Measurements from ENCODE around the gene MACROD2. TPM values are rescaled to one million over a fixed set of nuclear protein-coding genes. Genes with fewer than 3 reads are reported as not detected.

Gene MACROD2
- polyA plus RNA-seq, 1 donor (not counting 4 experiments of a cell fraction or from before 2014, with no cell fraction given): 0.71 TPM

- no peak overlapping the region for H3K4me2 ChIP-seq (ENCODE audit: control insufficient read depth, extremely low read depth, insufficient read depth, low read depth, low read length)
- H3K27ac ChIP-seq (ENCODE audit: control insufficient read depth, insufficient read depth, low read length): no peak overlapping the region
- dilution Hi-C loops (cut with MboI; ENCODE audit: extremely low pct_ligation_motif_present, low sequenced_read_pairs): no loop called here
- H3K9me1 ChIP-seq (ENCODE audit: control insufficient read depth, extremely low read depth, insufficient read depth, low read length): no peaks in the 10 kb centered on the region
- H3K9ac ChIP-seq (ENCODE audit: control insufficient read depth, extremely low read depth, insufficient read depth, low read length): no peak overlapping the region
- no peaks in the 10 kb centered on the region for H3K27me3 ChIP-seq (ENCODE audit: control insufficient read depth, extremely low read depth, insufficient read depth, low read length)
- H3K36me3 ChIP-seq (ENCODE audit: control insufficient read depth in 2 of 2, extremely low read depth in 1 of 2, insufficient read depth in 2 of 2, low read length in 2 of 2): no peaks in the 10 kb centered on the region
- H2AFZ ChIP-seq (ENCODE audit: control insufficient read depth, low read length): no peak overlapping the region
- H3K4me3 ChIP-seq (ENCODE audit: control insufficient read depth in 2 of 3, extremely low read depth in 1 of 3, insufficient read depth in 2 of 3, low read depth in 1 of 3, low read length in 3 of 3): no peak overlapping the region
- no peaks in the 10 kb centered on the region for H3K9me3 ChIP-seq (ENCODE audit: control insufficient read depth, low read depth, low read length)
- H4K20me1 ChIP-seq (ENCODE audit: control insufficient read depth, extremely low read depth, insufficient read depth, low read length): no peaks in the 10 kb centered on the region
- H3K4me1 ChIP-seq (ENCODE audit: control insufficient read depth, extremely low read depth, insufficient read depth, low read length): no peaks in the 10 kb centered on the region
- FAIRE-seq (no peak), DNase-seq (ENCODE audit: low read depth, low spot score) (no peak)
- TF ChIP-seq EZH2 (IDR thresholded peaks at IDR 0.05; ENCODE audit: low read length) (no peak), CTCF (optimal IDR thresholded peaks at IDR 0.05 in 1 of 3, IDR thresholded peaks at IDR 0.05 in 1 of 3, conservative IDR thresholded peaks at IDR 0.05 in 1 of 3; ENCODE audit: extremely low read depth in 1 of 3, insufficient read depth in 2 of 3, low read length in 3 of 3) (no peak)
- no peaks in the 10 kb centered on the region for H3K79me2 ChIP-seq (ENCODE audit: control insufficient read depth, insufficient read depth, low read length)
These were observed 746.3 kb downstream of the MACROD2 start for GRCh38 chr20:14741616-14742015.

GRCh38 chr20:14744723-14745122 lies 749.4 kb downstream of the MACROD2 start:
- no peaks in the 10 kb centered on the region for H3K79me2 ChIP-seq (ENCODE audit: control insufficient read depth, insufficient read depth, low read length)
- FAIRE-seq: no peak
- no peak overlapping the region for H3K9ac ChIP-seq (ENCODE audit: control insufficient read depth, extremely low read depth, insufficient read depth, low read length)
- no peaks in the 10 kb centered on the region for H3K4me1 ChIP-seq (ENCODE audit: control insufficient read depth, extremely low read depth, insufficient read depth, low read length)
- DNase-seq (ENCODE audit: low read depth, low spot score): no peak
- no peak overlapping the region for H3K4me2 ChIP-seq (ENCODE audit: control insufficient read depth, extremely low read depth, insufficient read depth, low read depth, low read length)
- no peak overlapping the region for H3K27ac ChIP-seq (ENCODE audit: control insufficient read depth, insufficient read depth, low read length)
- no peak overlapping the region for H2AFZ ChIP-seq (ENCODE audit: control insufficient read depth, low read length)
- H3K9me1 ChIP-seq (ENCODE audit: control insufficient read depth, extremely low read depth, insufficient read depth, low read length): no peaks in the 10 kb centered on the region
- H4K20me1 ChIP-seq (ENCODE audit: control insufficient read depth, extremely low read depth, insufficient read depth, low read length): no peaks in the 10 kb centered on the region
- H3K36me3 ChIP-seq (ENCODE audit: control insufficient read depth in 2 of 2, extremely low read depth in 1 of 2, insufficient read depth in 2 of 2, low read length in 2 of 2): no peaks in the 10 kb centered on the region
- no peaks in the 10 kb centered on the region for H3K9me3 ChIP-seq (ENCODE audit: control insufficient read depth, low read depth, low read length)
- H3K27me3 ChIP-seq (ENCODE audit: control insufficient read depth, extremely low read depth, insufficient read depth, low read length): no peaks in the 10 kb centered on the region
- dilution Hi-C loops (cut with MboI; ENCODE audit: extremely low pct_ligation_motif_present, low sequenced_read_pairs): no loop called here
- TF ChIP-seq EZH2 (IDR thresholded peaks at IDR 0.05; ENCODE audit: low read length) (no peak), CTCF (optimal IDR thresholded peaks at IDR 0.05 in 1 of 3, IDR thresholded peaks at IDR 0.05 in 1 of 3, conservative IDR thresholded peaks at IDR 0.05 in 1 of 3; ENCODE audit: extremely low read depth in 1 of 3, insufficient read depth in 2 of 3, low read length in 3 of 3) (no peak)
- H3K4me3 ChIP-seq (ENCODE audit: control insufficient read depth in 2 of 3, extremely low read depth in 1 of 3, insufficient read depth in 2 of 3, low read depth in 1 of 3, low read length in 3 of 3): no peak overlapping the region
